Stomach smooth muscle (tissue), 2 donors: ENCODE data around the gene SLC1A6.

Experiments
- H3K27ac ChIP-seq: one replicate; pipeline ENCODE4 v1.7.0; 2013; ENCODE audit warnings: mild to moderate bottlenecking, low read length, inconsistent platforms
- H3K27me3 ChIP-seq, 2 donors: one replicate each; pipeline ENCODE4 v1.7.0; 2013; ENCODE audit warnings: low read length in 2 of 2; ENCODE audit not compliant: insufficient read depth in 2 of 2, control insufficient read depth in 1 of 2
- H3K36me3 ChIP-seq, 2 donors: one replicate each; pipeline ENCODE4 v1.7.0; 2013; ENCODE audit warnings: low read length in 2 of 2; ENCODE audit not compliant: control insufficient read depth in 2 of 2, insufficient read depth in 2 of 2
- H3K4me1 ChIP-seq: one replicate; pipeline ENCODE4 v1.7.0; 2013; ENCODE audit warnings: low read length; ENCODE audit not compliant: control insufficient read depth, insufficient read depth
- H3K4me3 ChIP-seq, 2 donors: one replicate each; pipeline ENCODE4 v1.7.0; 2013; ENCODE audit warnings: low read length in 2 of 2
- H3K9ac ChIP-seq, 2 donors: one replicate each; pipeline ENCODE4 v1.7.0; 2013; ENCODE audit warnings: low read length in 2 of 2, mild to moderate bottlenecking in 1 of 2
- H3K9me3 ChIP-seq, 2 donors: one replicate each; pipeline ENCODE4 v1.7.0; 2013; ENCODE audit warnings: low read length in 2 of 2; ENCODE audit not compliant: control insufficient read depth in 2 of 2
- donor health status: healthy.
- donor health status: Pancreatic carcinoma.

Gene SLC1A6

DNA sequence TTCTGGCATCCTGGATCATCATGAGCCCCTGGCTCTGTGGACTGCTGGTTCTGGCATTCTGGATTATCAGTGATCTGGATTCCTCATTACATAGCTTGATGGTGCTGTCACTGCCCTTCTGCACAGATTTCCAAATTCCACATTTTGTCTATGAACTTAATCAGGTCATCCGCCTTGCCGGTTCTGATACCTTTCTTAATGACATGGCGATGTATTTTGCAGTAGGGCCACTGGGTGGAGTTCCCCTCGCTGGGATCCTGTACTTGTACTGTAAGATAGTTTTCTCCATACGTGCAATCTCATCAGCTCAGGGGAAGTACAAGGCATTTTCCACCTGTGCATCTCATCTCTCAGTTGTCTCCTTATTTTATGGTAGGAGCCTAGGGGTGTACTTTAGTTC is 62.8 kb downstream of the SLC1A6 start:
- H3K9me3 ChIP-seq, result peaks cover 3 to 6% of the 10 kb centered on the region in 2 donors
- no peaks in the 10 kb centered on the region for H3K4me1 ChIP-seq

GRCh38 chr19:14915116-14915515 is 64.5 kb downstream of the SLC1A6 start:
- Histone ChIP-seq H3K27me3 (peaks cover 0 to 2% of the 10 kb centered on the region in 2 donors), H3K4me3 (no peak overlapping the region), H3K27ac (no peak overlapping the region), H3K9me3 (peaks cover 3 to 6% of the 10 kb centered on the region in 2 donors), H3K9ac (no peak overlapping the region), H3K36me3 (no peaks in the 10 kb centered on the region), H3K4me1 (no peaks in the 10 kb centered on the region)

More for the DNA sequence above, 62.8 kb downstream of the SLC1A6 start:
- H3K9ac ChIP-seq, result no peak overlapping the region
- no peak overlapping the region for H3K4me3 ChIP-seq
- H3K27ac ChIP-seq, result no peak overlapping the region
- H3K27me3 ChIP-seq, result peaks cover 0 to 2% of the 10 kb centered on the region in 2 donors
- no peaks in the 10 kb centered on the region for H3K36me3 ChIP-seq

DNA sequence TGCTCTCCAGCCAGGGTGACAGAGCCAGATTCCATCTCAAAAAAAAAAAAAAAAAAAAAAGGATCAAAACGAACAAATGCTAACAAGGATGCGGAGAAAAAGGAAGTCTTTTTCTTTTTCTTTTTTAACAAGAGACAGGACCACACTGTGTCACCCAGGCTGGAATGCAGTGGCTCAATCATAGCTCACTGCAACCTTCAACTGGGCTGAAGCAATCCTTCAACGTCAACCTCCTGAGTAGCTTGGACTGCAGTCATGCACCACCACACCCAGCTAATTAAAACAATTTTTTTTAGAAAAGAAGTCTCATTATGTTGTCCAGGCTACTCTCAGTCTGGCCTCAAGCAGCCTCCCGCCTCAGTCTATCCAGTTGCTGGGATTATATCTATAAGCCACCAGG is 73.0 kb downstream of the SLC1A6 start:
- H3K27ac ChIP-seq, result no peak overlapping the region
- H3K36me3 ChIP-seq, result no peaks in the 10 kb centered on the region
- no peaks in the 10 kb centered on the region for H3K9me3 ChIP-seq
- H3K4me1 ChIP-seq, result no peaks in the 10 kb centered on the region
- peaks cover 0 to 3% of the 10 kb centered on the region in 2 donors for H3K27me3 ChIP-seq
- H3K4me3 ChIP-seq, result no peak overlapping the region
- H3K9ac ChIP-seq, result no peak overlapping the region

DNA sequence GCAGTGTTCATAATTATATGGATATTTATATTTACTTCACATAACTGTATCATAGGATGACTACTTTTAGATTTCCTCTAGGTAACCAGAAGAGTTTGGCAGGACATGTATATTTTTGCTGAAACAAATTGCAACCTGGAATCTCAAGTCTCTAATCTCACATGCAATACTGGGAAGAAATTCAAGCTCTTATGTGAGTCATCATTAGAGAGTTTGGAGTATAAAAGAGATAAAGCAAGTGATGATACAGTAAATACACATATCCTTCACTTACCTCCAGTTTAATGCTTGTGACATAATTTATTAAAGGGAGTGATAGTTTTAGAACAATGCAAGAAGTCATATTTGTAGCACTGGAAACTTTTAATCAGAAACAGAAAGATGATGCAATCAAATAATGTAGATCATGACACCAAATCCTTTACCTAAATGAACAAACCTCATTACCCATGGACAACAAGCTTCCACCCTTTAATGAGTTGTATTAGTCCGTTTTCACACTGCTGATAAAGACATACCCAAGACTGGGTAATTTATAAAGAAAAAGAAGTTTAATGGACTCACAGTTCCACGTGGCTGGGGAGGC is 77.9 kb downstream of the SLC1A6 start:
- no peaks in the 10 kb centered on the region for H3K36me3 ChIP-seq

More for the DNA sequence above, 77.9 kb downstream of the SLC1A6 start:
- Histone ChIP-seq H3K4me1 (no peaks in the 10 kb centered on the region), H3K4me3 (no peak overlapping the region), H3K9me3 (no peaks in the 10 kb centered on the region), H3K27ac (no peak overlapping the region), H3K27me3 (peaks cover 0 to 4% of the 10 kb centered on the region in 2 donors), H3K9ac (no peak overlapping the region)
